ENCODE results near the gene TAS1R1. TPM values are rescaled to one million over a fixed set of nuclear protein-coding genes. Genes with fewer than 3 reads are reported as not detected.

Gene TAS1R1
- total RNA-seq, 1 donor from 2014 or later: not detected

- Histone ChIP-seq H3K36me3 (ENCODE audit: control insufficient read depth, insufficient read depth, low read length) (no peaks in the 10 kb centered on the region), H3K27me3 (ENCODE audit: control insufficient read depth, insufficient read depth, low read length) (no peaks in the 10 kb centered on the region), H3K4me3 (ENCODE audit: low read depth, low read length) (peak within 1 kb of the TSS; percentile 63)
- DNase-seq (ENCODE audit: low read depth): no peak
- TF ChIP-seq, protein P1, sequence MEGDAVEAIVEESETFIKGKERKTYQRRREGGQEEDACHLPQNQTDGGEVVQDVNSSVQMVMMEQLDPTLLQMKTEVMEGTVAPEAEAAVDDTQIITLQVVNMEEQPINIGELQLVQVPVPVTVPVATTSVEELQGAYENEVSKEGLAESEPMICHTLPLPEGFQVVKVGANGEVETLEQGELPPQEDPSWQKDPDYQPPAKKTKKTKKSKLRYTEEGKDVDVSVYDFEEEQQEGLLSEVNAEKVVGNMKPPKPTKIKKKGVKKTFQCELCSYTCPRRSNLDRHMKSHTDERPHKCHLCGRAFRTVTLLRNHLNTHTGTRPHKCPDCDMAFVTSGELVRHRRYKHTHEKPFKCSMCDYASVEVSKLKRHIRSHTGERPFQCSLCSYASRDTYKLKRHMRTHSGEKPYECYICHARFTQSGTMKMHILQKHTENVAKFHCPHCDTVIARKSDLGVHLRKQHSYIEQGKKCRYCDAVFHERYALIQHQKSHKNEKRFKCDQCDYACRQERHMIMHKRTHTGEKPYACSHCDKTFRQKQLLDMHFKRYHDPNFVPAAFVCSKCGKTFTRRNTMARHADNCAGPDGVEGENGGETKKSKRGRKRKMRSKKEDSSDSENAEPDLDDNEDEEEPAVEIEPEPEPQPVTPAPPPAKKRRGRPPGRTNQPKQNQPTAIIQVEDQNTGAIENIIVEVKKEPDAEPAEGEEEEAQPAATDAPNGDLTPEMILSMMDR (IDR thresholded peaks at IDR 0.05; ENCODE audit: insufficient read depth, low read length, poor library complexity, severe bottlenecking): peak; percentile 10
These were observed 69.8 kb downstream of the TAS1R1 start, which contains the start of gene THAP3 for GRCh38 chr1:6624710-6625583. TSS of gene THAP3 (plus strand) at chr1:6624868. CDS start at chr1:6625219, 351 bp downstream.

- H3K36me3 ChIP-seq (ENCODE audit: control insufficient read depth, insufficient read depth, low read length): no peaks in the 10 kb centered on the region
- H3K27me3 ChIP-seq (ENCODE audit: control insufficient read depth, insufficient read depth, low read length): no peaks in the 10 kb centered on the region
- TF ChIP-seq, protein P1 (IDR thresholded peaks at IDR 0.05; ENCODE audit: insufficient read depth, low read length, poor library complexity, severe bottlenecking): no peak
- peak overlapping the region; percentile 63 for H3K4me3 ChIP-seq (ENCODE audit: low read depth, low read length)
- no peak for DNase-seq (ENCODE audit: low read depth)
These were observed 70.6 kb downstream of the TAS1R1 start for GRCh38 chr1:6625584-6626149.

DNA sequence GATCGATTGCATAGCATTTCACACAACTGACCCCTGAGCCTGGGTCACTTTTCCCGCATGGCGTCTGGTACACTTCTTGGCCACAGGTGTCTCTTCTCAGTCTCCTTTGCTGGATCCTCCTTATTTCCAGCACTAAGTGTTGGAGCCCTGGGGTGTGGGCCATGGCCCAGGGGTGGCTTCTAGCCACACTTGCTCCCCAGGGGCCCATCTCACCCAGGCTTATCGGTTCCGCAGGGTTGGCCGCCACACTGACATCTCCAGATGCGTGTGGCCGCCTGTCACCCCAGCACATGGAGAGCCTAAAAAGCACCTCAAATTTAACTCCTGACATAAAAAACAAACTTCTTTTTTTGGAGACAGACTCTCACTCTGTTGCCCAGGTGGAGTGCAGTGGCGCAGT is 71.9 kb downstream of the TAS1R1 start:
- no peaks in the 10 kb centered on the region for H3K36me3 ChIP-seq (ENCODE audit: control insufficient read depth, insufficient read depth, low read length)
- TF ChIP-seq, protein P1 (IDR thresholded peaks at IDR 0.05; ENCODE audit: insufficient read depth, low read length, poor library complexity, severe bottlenecking): no peak

GRCh38 chr1:6627841-6628545 is 72.9 kb downstream of the TAS1R1 start:
- DNase-seq (ENCODE audit: low read depth): no peak
- no peaks in the 10 kb centered on the region for H3K36me3 ChIP-seq (ENCODE audit: control insufficient read depth, insufficient read depth, low read length)

More for the DNA sequence above, 71.9 kb downstream of the TAS1R1 start:
- Histone ChIP-seq H3K27me3 (ENCODE audit: control insufficient read depth, insufficient read depth, low read length) (no peaks in the 10 kb centered on the region), H3K4me3 (ENCODE audit: low read depth, low read length) (no peak overlapping the region)
- DNase-seq (ENCODE audit: low read depth): no peak

DNA sequence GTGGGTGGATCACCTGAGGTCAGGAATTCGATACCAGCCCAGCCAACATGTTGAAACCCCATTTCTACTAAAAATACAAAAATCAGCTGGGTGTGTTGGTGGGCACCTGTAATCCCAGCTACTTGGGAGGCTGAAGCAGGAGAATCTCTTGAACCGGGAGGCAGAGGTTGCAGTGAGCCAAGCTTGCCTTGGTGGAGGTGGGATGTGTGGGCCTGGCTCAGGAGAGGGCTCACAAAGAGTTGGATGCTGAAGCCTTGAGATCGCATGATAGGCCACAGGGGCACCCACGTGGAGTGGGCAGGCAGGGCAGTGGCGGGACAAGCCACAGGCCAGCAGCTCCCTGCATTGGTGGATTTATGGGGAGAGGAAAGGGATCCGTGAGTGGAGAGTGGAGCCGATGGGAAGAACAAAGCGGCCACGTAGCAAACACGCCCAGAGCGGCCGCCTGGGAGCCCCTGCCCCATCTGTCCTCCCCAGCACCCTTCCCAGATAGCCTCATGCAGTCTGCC is 73.9 kb downstream of the TAS1R1 start:
- no peaks in the 10 kb centered on the region for H3K27me3 ChIP-seq (ENCODE audit: control insufficient read depth, insufficient read depth, low read length)
- no peak overlapping the region for H3K4me3 ChIP-seq (ENCODE audit: low read depth, low read length)
- TF ChIP-seq, protein P1 (IDR thresholded peaks at IDR 0.05; ENCODE audit: insufficient read depth, low read length, poor library complexity, severe bottlenecking): no peak
- no peaks in the 10 kb centered on the region for H3K36me3 ChIP-seq (ENCODE audit: control insufficient read depth, insufficient read depth, low read length)
- no peak for DNase-seq (ENCODE audit: low read depth)

More at GRCh38 chr1:6627841-6628545, 72.9 kb downstream of the TAS1R1 start:
- TF ChIP-seq, protein P1 (IDR thresholded peaks at IDR 0.05; ENCODE audit: insufficient read depth, low read length, poor library complexity, severe bottlenecking): no peak
- H3K27me3 ChIP-seq (ENCODE audit: control insufficient read depth, insufficient read depth, low read length): no peaks in the 10 kb centered on the region
- no peak overlapping the region for H3K4me3 ChIP-seq (ENCODE audit: low read depth, low read length)

Other genes starting within 250 kb of the TAS1R1 start
- gene ACOT7, start 161.5 kb upstream of the TAS1R1 start, total RNA-seq: 75.6 and 79.8 TPM in 2 replicates
- 15.9 and 27.8 TPM in 2 replicates for gene HES2, start 135.4 kb upstream of the TAS1R1 start, total RNA-seq
- 2.7 TPM in 2 replicates for gene ESPN, start 130.5 kb upstream of the TAS1R1 start, total RNA-seq
- gene TNFRSF25, start 89.1 kb upstream of the TAS1R1 start, total RNA-seq: 18.2 and 20.2 TPM in 2 replicates
- 24.3 and 26.4 TPM in 2 replicates for gene PLEKHG5, start 63.6 kb upstream of the TAS1R1 start, total RNA-seq
- 30.3 and 32.5 TPM in 2 replicates for gene NOL9, start 794 bp upstream of the TAS1R1 start, total RNA-seq
- gene ZBTB48, start 24.7 kb downstream of the TAS1R1 start, total RNA-seq: 14.2 and 18.9 TPM in 2 replicates
- 69.5 and 77.4 TPM in 2 replicates for gene KLHL21, start 47.6 kb downstream of the TAS1R1 start, total RNA-seq
- 8.0 and 8.8 TPM in 2 replicates for gene PHF13, start 58.4 kb downstream of the TAS1R1 start, total RNA-seq
- 19.0 and 29.4 TPM in 2 replicates for gene THAP3, start 69.6 kb downstream of the TAS1R1 start, total RNA-seq
- gene DNAJC11, start 146.5 kb downstream of the TAS1R1 start, total RNA-seq: 35.6 and 46.7 TPM in 2 replicates
- gene CAMTA1, start 230.1 kb downstream of the TAS1R1 start, total RNA-seq: 74.6 and 76.5 TPM in 2 replicates

Data from kidney epithelial cell (primary cell).